ENCODE results near the gene PLA2G1B.

Gene PLA2G1B

DNA sequence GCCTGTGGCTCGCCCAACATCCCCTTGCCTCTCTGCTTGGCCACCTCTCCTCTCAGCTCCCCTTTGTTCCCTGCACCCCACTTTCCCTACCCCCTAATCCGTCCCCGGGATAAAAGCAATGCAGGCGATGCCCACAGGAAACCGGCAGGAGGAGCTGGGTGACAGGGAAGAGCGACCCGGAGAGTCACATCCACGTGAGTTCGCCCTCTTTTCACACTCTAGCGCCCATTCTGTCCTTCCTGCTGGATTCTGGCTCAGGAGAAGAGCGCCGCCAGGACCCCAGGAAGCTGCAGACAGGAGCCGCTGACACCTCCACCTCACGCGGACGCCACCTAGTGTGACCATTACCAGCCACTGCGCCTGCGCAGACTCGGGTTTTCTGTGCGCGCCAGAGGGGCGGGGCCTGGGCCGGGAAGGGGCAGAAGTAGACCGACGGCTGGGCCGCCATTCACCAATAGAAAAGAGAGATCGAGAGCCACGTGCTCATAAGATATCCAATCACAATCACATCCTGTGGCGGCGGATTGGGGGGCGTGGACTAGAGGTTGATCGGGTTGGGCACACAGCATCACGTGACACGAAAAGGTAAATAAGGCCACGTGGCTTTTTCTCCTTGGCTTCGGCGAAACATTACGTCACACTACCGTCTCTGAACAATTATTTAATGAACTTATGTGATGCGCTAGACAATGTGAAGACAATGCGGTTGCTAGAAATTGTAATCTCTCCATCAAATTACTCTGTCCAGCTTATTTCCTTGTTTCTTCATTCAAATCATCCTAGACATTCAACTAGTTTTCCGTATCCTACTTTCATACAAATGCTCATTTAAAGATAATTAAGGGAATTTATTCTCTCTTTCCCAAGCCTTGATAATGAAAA is 10.1 kb downstream of the PLA2G1B start:
- no peaks in the 10 kb centered on the region for H3K36me3 Mint-ChIP-seq

DNA sequence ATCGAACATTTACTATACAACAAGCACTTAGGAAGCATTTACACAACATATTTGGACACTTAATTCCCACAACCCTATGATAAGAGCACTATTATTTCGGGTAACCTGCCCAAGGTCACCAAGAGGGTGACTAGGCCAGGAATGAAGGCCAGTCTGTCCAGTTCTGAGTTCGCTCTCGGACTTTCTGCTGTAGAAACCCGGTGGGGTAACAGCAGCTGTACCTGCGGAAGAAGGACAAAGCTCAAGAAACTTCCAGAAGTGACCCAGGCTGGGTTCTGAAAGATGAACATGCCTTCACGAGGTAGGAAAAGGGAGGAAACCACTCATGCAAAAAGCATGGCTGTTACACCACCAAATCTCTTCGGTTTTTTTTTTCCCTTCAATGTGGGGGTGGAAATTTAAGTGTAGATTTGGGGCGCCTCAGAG is 10.8 kb downstream of the PLA2G1B start:
- Mint-ChIP-seq H3K27me3 (no peaks in the 10 kb centered on the region), H3K27ac (peak overlapping the region; percentile 89), H3K4me3 (peak overlapping the region; percentile 92), H3K36me3 (no peaks in the 10 kb centered on the region), H3K9me3 (no peaks in the 10 kb centered on the region), H3K4me1 (peaks cover 9% of the 10 kb centered on the region)
- ATAC-seq: no peak

More for the DNA sequence above, 10.1 kb downstream of the PLA2G1B start:
- Mint-ChIP-seq H3K27me3 (no peaks in the 10 kb centered on the region), H3K27ac (peak overlapping the region; percentile 89), H3K9me3 (no peaks in the 10 kb centered on the region), H3K4me3 (peak overlapping the region; percentile 92), H3K4me1 (peaks cover 9% of the 10 kb centered on the region)
- peak; percentile 100 for ATAC-seq

DNA sequence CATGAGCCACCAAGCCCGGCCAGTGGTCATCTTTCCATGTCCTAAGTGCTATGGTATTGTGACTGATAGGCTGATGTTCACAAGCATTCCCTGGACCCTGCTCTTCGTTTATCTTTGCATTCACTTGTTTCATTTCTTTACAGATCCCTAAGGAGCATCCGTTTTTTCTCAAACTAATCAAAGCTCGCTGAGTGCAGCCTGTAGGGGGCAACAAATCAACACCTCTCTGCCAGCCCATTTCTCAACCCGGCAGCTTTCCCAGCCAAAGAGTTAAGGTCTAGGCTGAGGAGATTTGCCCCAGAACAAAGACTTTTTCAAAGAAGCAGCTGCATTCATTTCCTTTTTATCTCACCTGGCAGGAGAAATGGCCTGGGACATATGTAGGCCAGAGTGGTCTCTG is 13.4 kb downstream of the PLA2G1B start:
- Mint-ChIP-seq H3K4me3 (no peak overlapping the region), H3K36me3 (no peaks in the 10 kb centered on the region), H3K27me3 (no peaks in the 10 kb centered on the region), H3K27ac (no peak overlapping the region), H3K4me1 (peaks cover 9% of the 10 kb centered on the region), H3K9me3 (no peaks in the 10 kb centered on the region)
- ATAC-seq: no peak

DNA sequence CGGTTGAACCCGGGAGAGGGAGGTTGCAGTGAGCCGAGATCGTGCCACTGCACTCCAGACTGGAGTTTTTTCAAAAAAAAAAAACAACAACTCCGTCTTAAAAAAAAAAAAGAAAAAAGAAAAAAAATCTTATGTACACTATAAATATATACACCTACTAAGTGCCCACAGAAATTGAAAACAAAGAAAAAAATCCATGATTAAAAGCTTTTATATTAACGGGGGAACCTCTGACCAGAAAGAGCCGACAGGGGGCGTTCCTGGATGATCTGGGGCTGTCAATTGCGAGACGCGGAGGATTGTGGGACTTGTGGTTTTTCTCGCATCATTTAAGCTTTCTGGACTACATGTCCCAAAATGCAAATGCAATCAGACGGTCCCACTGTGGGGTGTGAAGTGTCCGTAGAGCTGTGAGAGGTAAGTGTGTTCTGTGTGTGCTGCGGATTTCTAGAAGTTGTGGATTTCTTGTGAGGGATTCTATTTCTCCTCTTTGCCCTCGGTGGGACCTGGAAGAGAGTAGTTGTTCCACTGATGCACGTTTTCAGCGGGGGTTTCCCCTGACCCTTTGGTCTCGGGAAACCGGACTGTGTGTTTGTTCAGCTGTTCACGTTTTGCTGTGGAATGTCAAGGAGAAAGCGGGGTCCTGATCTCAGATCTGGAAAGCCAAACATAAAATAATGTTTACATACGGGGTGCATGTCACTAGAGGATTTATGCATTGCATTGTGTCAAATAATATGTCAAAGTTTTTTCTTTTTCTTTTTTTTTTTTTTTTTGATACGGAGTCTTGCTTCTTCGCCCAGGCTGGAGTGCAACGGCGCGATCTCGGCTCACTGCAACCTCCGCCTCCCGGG is 25.4 kb downstream of the PLA2G1B start, which contains the start of gene SIRT4:
Gene SIRT4 (plus strand): TSS at position 360 of the 854 bp plus-strand sequence. CDS start 1,241 bp downstream, outside the sequence.
- Mint-ChIP-seq H3K4me3 (peak within 1 kb of the TSS; percentile 86), H3K4me1 (peaks cover 11% of the 10 kb centered on the region), H3K27me3 (no peaks in the 10 kb centered on the region), H3K27ac (peak within 1 kb of the TSS; percentile 76), H3K9me3 (no peaks in the 10 kb centered on the region), H3K36me3 (no peaks in the 10 kb centered on the region)
- peak; percentile 100 for ATAC-seq

DNA sequence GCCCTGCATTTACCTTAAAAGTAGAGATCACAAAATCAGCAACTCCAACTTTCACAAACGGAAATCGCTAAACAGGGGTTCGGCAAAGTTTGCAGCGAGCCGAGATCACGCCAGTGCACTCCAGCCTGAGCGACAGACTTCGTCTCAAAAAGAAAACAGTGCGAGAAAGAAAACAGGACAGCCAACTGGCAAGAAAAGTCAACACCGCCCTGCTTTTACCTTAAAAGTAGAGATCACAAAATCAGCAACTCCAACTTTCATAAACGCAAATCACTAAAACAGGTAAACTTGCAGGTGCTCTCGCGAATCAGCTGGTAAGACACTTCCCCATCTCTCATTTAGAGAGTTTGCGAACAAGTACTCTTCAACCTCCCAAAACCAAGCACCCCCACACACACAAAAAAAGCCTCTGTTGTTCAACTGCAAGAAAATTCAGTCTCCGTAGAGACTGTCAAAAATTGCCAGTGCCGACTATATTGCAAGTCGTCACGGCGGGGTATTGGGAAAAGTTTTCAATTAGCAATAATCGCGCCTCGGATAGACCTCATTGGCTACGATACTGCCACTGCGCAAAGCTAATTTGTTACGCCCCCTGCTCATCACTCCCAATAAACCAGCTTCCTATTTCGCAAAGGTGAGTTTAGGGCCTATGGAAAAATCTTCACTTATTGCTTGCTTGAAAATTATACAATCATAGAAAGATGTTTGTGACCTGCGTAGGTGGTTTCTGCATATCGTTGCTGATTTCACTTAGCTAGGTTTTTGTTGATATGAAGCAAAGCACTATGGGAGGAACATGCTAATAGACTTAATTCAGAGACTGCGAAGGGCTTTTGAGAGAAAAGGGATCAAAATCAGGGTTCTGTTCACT is 34.7 kb downstream of the PLA2G1B start, which contains the start of gene RNU4-1:
Gene RNU4-1 (minus strand): TSS at position 577 of the 871 bp plus-strand sequence.
- ATAC-seq: peak; percentile 77
- Mint-ChIP-seq H3K4me1 (no peaks in the 10 kb centered on the region), H3K27ac (no peak within 1 kb of the TSS), H3K27me3 (no peaks in the 10 kb centered on the region), H3K9me3 (no peaks in the 10 kb centered on the region), H3K36me3 (no peaks in the 10 kb centered on the region), H3K4me3 (no peak within 1 kb of the TSS)

DNA sequence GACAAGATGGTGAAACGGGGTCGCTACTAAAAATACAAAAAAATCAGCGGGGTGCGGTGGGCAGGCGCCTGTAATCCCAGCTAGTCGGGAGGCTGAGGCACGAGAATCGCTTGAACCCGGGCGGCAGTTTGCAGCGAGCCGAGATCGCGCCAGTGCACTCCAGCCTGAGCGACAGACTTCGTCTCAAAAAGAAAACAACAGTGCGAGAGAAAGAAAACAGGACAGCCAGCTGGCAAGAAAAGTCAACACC is 35.2 kb downstream of the PLA2G1B start:
- Mint-ChIP-seq H3K9me3 (no peaks in the 10 kb centered on the region), H3K4me1 (no peaks in the 10 kb centered on the region), H3K27me3 (no peaks in the 10 kb centered on the region), H3K27ac (no peak overlapping the region), H3K4me3 (no peak overlapping the region), H3K36me3 (no peaks in the 10 kb centered on the region)
- ATAC-seq: peak; percentile 8

DNA sequence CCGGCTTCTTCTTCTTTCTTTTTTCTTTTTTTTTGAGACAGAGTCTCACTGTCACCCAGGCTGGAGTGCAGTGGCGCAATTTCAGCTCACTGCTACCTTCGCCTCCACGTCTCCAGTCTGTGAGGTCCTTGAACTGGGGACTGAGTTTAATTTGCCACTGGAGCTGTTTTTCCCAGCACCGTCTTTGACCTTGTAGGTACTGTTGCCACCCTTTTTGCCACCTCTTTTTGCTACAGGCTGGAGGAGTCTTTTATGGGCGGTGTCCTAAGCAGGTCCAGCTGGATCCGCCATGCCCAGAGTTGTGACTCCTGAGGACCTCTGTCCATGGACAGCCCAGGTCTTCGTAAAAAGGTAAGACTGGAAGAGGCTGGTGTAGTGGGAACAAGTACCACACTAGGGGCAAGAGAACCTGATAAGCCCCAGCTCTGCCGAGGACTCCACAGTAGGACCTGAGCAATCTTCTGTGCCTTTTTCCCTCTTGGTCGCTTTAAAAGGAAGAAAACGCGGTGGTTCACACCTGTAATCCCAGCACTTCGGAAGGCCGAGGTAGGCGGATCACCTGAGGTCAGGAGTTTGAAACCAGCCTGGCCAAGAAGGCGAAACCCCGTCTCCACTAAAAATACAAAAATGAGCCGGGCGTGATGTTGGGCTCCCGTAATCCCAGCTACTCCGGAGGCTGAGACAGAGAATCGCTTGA is 36.8 kb downstream of the PLA2G1B start:
- Mint-ChIP-seq H3K27ac (no peak overlapping the region), H3K9me3 (no peaks in the 10 kb centered on the region), H3K4me1 (no peaks in the 10 kb centered on the region), H3K36me3 (no peaks in the 10 kb centered on the region), H3K27me3 (no peaks in the 10 kb centered on the region), H3K4me3 (no peak overlapping the region)
- no peak for ATAC-seq

DNA sequence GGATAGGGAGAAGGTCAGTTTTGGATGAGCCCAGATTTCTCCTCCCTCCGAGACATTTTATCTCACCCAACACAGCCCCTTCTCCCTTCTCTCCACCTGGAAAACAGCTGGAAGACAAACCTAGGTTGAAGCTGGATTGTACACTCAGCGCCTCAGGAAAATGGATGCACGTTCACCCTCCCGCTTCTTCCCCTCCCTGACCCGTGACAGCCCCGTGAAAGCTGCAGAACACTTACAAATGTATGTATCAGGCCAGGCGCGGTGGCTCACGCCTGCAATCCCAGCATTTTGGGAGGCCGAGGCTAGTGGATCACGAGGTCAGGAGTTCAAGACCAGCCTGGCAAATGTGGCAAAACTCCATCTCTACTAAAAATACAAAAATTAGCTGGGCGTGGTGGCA is 40.1 kb downstream of the PLA2G1B start:
- Mint-ChIP-seq H3K9me3 (no peaks in the 10 kb centered on the region), H3K4me3 (no peak overlapping the region), H3K36me3 (no peaks in the 10 kb centered on the region), H3K27ac (no peak overlapping the region), H3K4me1 (no peaks in the 10 kb centered on the region), H3K27me3 (no peaks in the 10 kb centered on the region)
- no peak for ATAC-seq

DNA sequence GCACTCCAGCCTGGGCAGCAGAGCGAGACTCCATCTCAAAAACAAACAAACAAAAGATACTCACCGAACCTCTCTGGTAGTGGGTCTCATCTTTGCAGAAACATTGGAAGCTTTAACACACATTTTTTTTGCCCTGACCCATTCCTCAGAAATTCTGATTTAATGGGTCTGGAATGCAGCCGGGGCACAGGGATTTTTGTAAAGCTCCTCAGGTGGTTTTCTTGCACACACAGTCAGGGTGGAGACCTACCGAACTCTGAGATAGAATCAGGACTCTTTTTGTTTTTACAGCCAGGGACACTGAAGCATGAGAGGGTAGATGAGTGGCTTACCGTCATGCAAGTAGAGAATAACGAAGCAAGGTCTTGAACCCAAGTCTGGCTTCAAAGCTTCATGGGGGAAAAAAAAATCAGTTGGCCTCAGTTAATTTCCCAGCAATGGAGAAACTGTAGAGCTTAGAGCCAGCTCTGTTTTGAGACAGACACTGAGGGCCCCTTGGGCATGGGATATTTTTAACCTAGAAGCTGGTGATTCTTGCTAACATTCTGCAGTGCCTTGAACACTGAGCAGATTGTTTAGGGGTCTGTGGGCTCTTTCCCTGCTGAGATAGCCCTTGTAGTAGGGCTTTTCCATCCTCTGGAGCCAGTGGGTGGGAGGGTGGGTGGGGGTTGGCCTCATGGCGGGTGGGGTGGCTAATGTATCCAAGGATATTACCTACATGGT is 40.6 kb downstream of the PLA2G1B start:
- Mint-ChIP-seq H3K27ac (no peak overlapping the region), H3K27me3 (no peaks in the 10 kb centered on the region), H3K36me3 (no peaks in the 10 kb centered on the region), H3K9me3 (no peaks in the 10 kb centered on the region), H3K4me1 (no peaks in the 10 kb centered on the region), H3K4me3 (no peak overlapping the region)
- no peak for ATAC-seq

DNA sequence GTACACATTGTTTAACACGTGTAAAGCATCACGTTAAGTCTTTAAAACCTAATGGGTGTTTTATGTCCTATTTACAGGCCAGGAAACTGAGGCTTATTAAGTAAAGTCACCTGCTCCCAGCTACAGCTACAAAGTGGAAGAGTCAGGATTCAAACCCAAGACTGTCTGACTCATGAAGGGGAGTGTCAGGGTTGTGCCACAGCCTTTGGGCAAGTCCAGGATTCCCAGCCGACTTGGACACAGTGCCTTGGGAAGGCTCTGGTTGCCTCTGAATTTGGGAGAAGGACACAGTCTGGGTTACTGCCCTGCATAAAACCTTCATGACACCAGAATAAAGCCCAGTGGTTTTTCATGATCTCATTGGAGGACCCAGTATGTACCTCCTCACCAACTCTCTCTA is 43.2 kb downstream of the PLA2G1B start:
- Mint-ChIP-seq H3K4me3 (no peak overlapping the region), H3K36me3 (no peaks in the 10 kb centered on the region), H3K9me3 (no peaks in the 10 kb centered on the region), H3K27me3 (no peaks in the 10 kb centered on the region), H3K27ac (no peak overlapping the region), H3K4me1 (no peaks in the 10 kb centered on the region)
- no peak for ATAC-seq

DNA sequence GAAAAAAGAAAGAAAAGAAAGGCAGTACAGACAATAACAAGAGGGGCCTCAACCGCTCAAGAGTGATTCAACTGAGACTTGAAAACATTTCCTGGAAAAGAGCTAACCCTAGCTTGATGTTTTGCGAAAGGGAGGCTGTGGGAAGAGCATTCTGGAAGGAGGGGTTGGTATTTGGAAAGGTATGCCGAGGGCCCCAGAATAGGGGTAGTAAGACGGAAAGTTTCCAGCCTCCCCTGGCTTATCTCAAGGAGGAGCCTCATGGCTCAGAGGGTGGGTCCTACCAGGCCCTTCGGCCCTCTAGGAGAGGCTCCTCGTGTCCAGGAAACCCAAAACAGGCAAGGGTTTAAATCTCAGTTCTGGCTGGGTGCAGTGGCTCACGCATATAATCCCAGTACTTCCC is 44.3 kb downstream of the PLA2G1B start:
- ATAC-seq: no peak
- H3K4me3 Mint-ChIP-seq: no peak overlapping the region
- H3K27ac Mint-ChIP-seq: no peak overlapping the region
- H3K36me3 Mint-ChIP-seq: no peaks in the 10 kb centered on the region
- no peaks in the 10 kb centered on the region for H3K9me3 Mint-ChIP-seq
- no peaks in the 10 kb centered on the region for H3K4me1 Mint-ChIP-seq
- no peaks in the 10 kb centered on the region for H3K27me3 Mint-ChIP-seq

DNA sequence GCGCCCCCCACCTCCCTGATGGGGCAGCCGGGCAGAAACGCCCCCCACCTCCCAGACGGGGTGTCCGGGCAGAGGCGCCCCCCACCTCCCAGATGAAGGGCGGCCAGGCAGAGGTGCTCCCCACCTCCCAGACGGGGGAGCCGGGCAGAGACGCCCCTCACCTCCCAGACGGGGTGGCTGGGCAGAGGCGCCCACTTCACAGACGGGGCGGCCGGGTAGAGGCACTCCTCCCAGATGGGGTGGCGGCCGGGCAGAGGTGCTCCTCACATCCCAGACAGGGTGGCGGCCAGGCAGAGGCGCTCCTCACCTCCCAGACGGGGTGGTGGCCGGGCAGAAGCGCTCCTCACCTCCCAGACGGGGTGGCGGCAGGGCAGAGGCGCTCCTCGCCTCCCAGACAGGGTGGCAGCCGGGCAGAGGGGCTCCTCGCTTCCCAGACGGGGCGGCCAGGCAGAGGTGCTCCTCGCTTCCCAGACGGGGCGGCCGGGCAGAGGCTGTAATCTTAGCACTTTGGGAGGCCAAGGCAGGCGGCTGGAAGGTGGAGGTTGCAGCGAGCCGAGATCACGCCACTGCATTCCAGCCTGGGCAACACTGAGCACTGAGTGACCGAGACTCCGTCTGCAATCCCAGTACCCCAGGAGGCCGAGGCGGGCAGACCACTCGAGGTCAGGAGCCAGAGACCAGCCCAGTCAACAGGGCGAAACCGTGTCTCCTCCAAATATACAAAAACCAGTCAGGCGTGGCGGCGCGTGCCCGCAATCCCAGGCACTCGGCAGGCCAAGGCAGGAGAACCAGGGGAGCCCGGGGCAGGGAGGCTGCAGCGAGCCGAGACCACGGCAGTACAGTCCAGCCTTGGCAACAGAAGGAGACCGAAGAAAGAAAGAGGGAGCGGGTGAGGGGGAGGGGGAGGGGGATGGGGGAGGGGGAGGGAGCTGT is 49.2 kb downstream of the PLA2G1B start:
- no peak for ATAC-seq

DNA sequence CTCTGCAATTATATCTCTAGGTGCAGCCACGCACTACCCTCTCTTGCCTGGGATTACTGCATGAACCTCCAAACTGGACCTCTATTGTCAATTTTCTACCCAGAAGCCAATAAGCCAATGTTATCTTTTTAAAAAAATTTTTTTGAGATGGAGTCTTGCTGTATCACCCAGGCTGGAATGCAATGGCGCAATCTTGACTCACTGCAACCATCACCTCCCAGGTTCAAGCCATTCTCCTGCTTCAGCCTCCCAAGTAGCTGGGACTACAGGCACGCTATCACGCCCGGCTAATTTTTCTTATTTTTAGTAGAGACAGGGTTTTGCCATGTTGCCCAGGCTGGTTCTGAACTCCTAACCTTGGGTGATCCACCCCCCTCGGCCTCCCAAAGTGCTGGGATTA is 50.8 kb downstream of the PLA2G1B start:
- Mint-ChIP-seq H3K36me3 (no peaks in the 10 kb centered on the region), H3K27ac (no peak overlapping the region), H3K4me3 (no peak overlapping the region), H3K27me3 (peaks cover 13% of the 10 kb centered on the region), H3K4me1 (no peaks in the 10 kb centered on the region), H3K9me3 (no peaks in the 10 kb centered on the region)
- no peak for ATAC-seq

More for the DNA sequence above, 49.2 kb downstream of the PLA2G1B start:
- no peaks in the 10 kb centered on the region for H3K36me3 Mint-ChIP-seq
- no peak overlapping the region for H3K27ac Mint-ChIP-seq
- H3K4me3 Mint-ChIP-seq: no peak overlapping the region
- H3K9me3 Mint-ChIP-seq: no peaks in the 10 kb centered on the region
- H3K27me3 Mint-ChIP-seq: peaks cover 1% of the 10 kb centered on the region
- no peaks in the 10 kb centered on the region for H3K4me1 Mint-ChIP-seq

All from stimulated activated memory B cell treated with anti-CD40 and anti-IgM and Interleukin-4, amounts not matched to agents 10 μg/mL and 1 μg/mL and 100 μg/mL, for 72 hours (primary cell).